GM12878 (cell line): Measurements from ENCODE around the gene METRN. TPM values are rescaled to one million over a fixed set of nuclear protein-coding genes. Genes with fewer than 3 reads are reported as not detected.

Source experiments
- ASH2L ChIP-seq: fragments of 300-600, 200-600 bp; sonication (generic); IDR thresholded peaks from 2 replicates; pipeline ENCODE4 v1.6.1; 2017; ENCODE audit warnings: low read depth, mild to moderate bottlenecking, borderline replicate concordance
- BRCA1 ChIP-seq: IDR thresholded peaks from 2 replicates; pipeline ENCODE4 v1.6.1; 2011; ENCODE audit warnings: low read depth, low read length, improper control_type of control experiment
- ESRRA ChIP-seq: IDR thresholded peaks from 2 replicates; pipeline ENCODE4 v1.6.1; 2012; ENCODE audit warnings: mild to moderate bottlenecking, low read length, improper control_type of control experiment
- FOS ChIP-seq: IDR thresholded peaks from 3 replicates; pipeline ENCODE4 v1.6.1; 2011; ENCODE audit warnings: borderline replicate concordance; ENCODE audit not compliant: insufficient read length; ENCODE audit errors: extremely low read depth
- HCFC1 ChIP-seq: fragments of 150-350 bp; IDR thresholded peaks from 2 replicates; pipeline ENCODE4 v1.6.1; 2014; ENCODE audit warnings: low read length
- IRF4 ChIP-seq: IDR thresholded peaks from 2 replicates; pipeline ENCODE4 v1.6.1; 2011; ENCODE audit warnings: low read depth, low read length
- JUND ChIP-seq: IDR thresholded peaks from 2 replicates; pipeline ENCODE4 v1.6.1; 2012; ENCODE audit warnings: low read depth, mild to moderate bottlenecking, low read length, improper control_type of control experiment, moderate library complexity
- MXI1 ChIP-seq: fragments of 150-350 bp; IDR thresholded peaks from 2 replicates; pipeline ENCODE4 v1.6.1; 2011; ENCODE audit warnings: low read depth, mild to moderate bottlenecking, inconsistent platforms, low read length, improper control_type of control experiment
- POLR2AphosphoS2 ChIP-seq: IDR thresholded peaks from 2 replicates; pipeline ENCODE4 v1.6.1; 2011; ENCODE audit warnings: low read depth, mild to moderate bottlenecking, low read length, improper control_type of control experiment, moderate library complexity
- RAD51 ChIP-seq: fragments of 450-650 bp; IDR thresholded peaks from 2 replicates; pipeline ENCODE4 v1.6.1; 2016; ENCODE audit warnings: moderate library complexity, mild to moderate bottlenecking, inconsistent platforms
- RB1 ChIP-seq: fragments of 450-650 bp; formaldehyde crosslinking; IDR thresholded peaks from 2 replicates; pipeline ENCODE4 v1.6.1; 2017; ENCODE audit warnings: mild to moderate bottlenecking, borderline replicate concordance
- SMARCA5 ChIP-seq: fragments of 450-650 bp; IDR thresholded peaks from 2 replicates; pipeline ENCODE4 v1.6.1; 2017; ENCODE audit warnings: mild to moderate bottlenecking
- SP1 ChIP-seq: IDR thresholded peaks from one replicate; pipeline ENCODE4 v1.6.1; 2011; ENCODE audit warnings: low read depth, low read length
- SREBF1 ChIP-seq: IDR thresholded peaks from 2 replicates; pipeline ENCODE4 v1.6.1; 2012; ENCODE audit warnings: mild to moderate bottlenecking, low read length
- SREBF2 ChIP-seq: IDR thresholded peaks from 2 replicates; pipeline ENCODE4 v1.6.1; 2012; ENCODE audit warnings: mild to moderate bottlenecking, low read length
- STAT1 ChIP-seq: fragments of 450-650 bp; conservative IDR thresholded peaks from 2 replicates; pipeline ENCODE4 v1.6.1; 2014; ENCODE audit warnings: antibody characterized with exemption, mild to moderate bottlenecking
- TAF1 ChIP-seq: IDR thresholded peaks from 2 replicates; pipeline ENCODE4 v1.6.1; 2011; ENCODE audit warnings: mild to moderate bottlenecking, low read depth, low read length, borderline replicate concordance
- YBX1 ChIP-seq: fragments of 450-650 bp; IDR thresholded peaks from 2 replicates; pipeline ENCODE4 v1.6.1; 2016; ENCODE audit warnings: antibody characterized with exemption
- YY1 ChIP-seq: IDR thresholded peaks from 2 replicates; pipeline ENCODE4 v1.6.1; 2011; ENCODE audit warnings: low read depth, mild to moderate bottlenecking, low read length
- ZNF207 ChIP-seq: fragments of 450-650 bp; IDR thresholded peaks from 2 replicates; pipeline ENCODE4 v1.6.1; 2014; ENCODE audit warnings: antibody characterized with exemption, mild to moderate bottlenecking, borderline replicate concordance
- ZNF217 ChIP-seq: fragments of 450-650 bp; IDR thresholded peaks from 2 replicates; pipeline ENCODE4 v1.6.1; 2017; ENCODE audit warnings: antibody characterized with exemption, mild to moderate bottlenecking
- ZNF622 ChIP-seq: fragments of 450-650 bp; IDR thresholded peaks from 2 replicates; pipeline ENCODE4 v1.6.1; 2017; ENCODE audit warnings: mild to moderate bottlenecking, inconsistent platforms
- ZSCAN29 ChIP-seq: fragments of 450-650 bp; IDR thresholded peaks from 2 replicates; pipeline ENCODE4 v1.6.1; 2017; ENCODE audit warnings: mild to moderate bottlenecking, moderate library complexity
- polyA plus RNA-seq, 11 experiments: library from polyadenylated mRNA; depleted of rRNA in 4 of 11; unstranded in 6 of 11; stranded (reverse) in 5 of 11; fragments of >200 nt; fragmentation: Nextera tagmentation in 4 of 11; fragmentation: Illumina TruSeq in 1 of 11; extraction: Ambion mirVana in 4 of 11; extraction: Trizol in 1 of 11; gene quantifications; 1 replicate in 1 of 11; 2 replicates in 10 of 11; pipeline versions ENCODE4 v1.2.1 to v1.2.3, GENCODE V29; 2011 to 2016; ENCODE audit warnings: inconsistent platforms in 2 of 11, missing spikeins in 2 of 11, low read depth in 1 of 11
- total RNA-seq, 4 experiments: library from RNA; depleted of rRNA in 3 of 4; stranded (reverse); fragments of >200 nt in 3 of 4; fragmentation: Illumina TruSeq in 1 of 4; extraction: Trizol in 1 of 4; gene quantifications; 2 replicates each; pipeline versions ENCODE4 v1.2.1 to v1.2.3, GENCODE V29; 2013 to 2021
- TF ChIP-seq, protein P1 (sequence below): IDR thresholded peaks from 2 replicates; pipeline ENCODE4 v1.6.1; 2012; ENCODE audit warnings: mild to moderate bottlenecking, low read depth, low read length
- TF ChIP-seq, protein P2 (sequence below): fragments of 450-650 bp; IDR thresholded peaks from 2 replicates; pipeline ENCODE4 v1.6.1; 2018; ENCODE audit warnings: borderline replicate concordance, mild to moderate bottlenecking; ENCODE audit not compliant: partially characterized antibody
- TF ChIP-seq, protein P3 (sequence below): fragments of 450-650 bp; IDR thresholded peaks from 2 replicates; pipeline ENCODE4 v1.6.1; 2016; ENCODE audit warnings: mild to moderate bottlenecking

The METRN gene
- total and polyA plus RNA-seq, 10 of the 15 experiments (the other 5 are each of a cell fraction or from before 2014, with no cell fraction given): 0.11 to 12.8 (median 1.1) TPM; not detected in 1

- peak; percentile 57 for TF ChIP-seq ZNF217
- TF ChIP-seq ESRRA: 0 out of 2 replicates have a peak, but pooled peaks have one; percentile 72
- peak; percentile 87; the same call in 1 of the 2 replicates for TF ChIP-seq TAF1
- TF ChIP-seq SREBF1: 0 out of 2 replicates have a peak, but pooled peaks have one; percentile 4
- TF ChIP-seq FOS: no peak
- peak; percentile 72; the same call in 1 of the 2 replicates for TF ChIP-seq STAT1
- TF ChIP-seq YBX1: no peak
- peak; percentile 91; the same call in 1 of the 2 replicates for TF ChIP-seq SMARCA5
- TF ChIP-seq JUND: peak; percentile 66; the same call in 1 of the 2 replicates
- no peak for TF ChIP-seq BRCA1
- 0 out of 2 replicates have a peak, but pooled peaks have one; percentile 29 for TF ChIP-seq ZSCAN29
- 0 out of 2 replicates have a peak, but pooled peaks have one; percentile 81 for TF ChIP-seq RB1
- TF ChIP-seq, protein P1, sequence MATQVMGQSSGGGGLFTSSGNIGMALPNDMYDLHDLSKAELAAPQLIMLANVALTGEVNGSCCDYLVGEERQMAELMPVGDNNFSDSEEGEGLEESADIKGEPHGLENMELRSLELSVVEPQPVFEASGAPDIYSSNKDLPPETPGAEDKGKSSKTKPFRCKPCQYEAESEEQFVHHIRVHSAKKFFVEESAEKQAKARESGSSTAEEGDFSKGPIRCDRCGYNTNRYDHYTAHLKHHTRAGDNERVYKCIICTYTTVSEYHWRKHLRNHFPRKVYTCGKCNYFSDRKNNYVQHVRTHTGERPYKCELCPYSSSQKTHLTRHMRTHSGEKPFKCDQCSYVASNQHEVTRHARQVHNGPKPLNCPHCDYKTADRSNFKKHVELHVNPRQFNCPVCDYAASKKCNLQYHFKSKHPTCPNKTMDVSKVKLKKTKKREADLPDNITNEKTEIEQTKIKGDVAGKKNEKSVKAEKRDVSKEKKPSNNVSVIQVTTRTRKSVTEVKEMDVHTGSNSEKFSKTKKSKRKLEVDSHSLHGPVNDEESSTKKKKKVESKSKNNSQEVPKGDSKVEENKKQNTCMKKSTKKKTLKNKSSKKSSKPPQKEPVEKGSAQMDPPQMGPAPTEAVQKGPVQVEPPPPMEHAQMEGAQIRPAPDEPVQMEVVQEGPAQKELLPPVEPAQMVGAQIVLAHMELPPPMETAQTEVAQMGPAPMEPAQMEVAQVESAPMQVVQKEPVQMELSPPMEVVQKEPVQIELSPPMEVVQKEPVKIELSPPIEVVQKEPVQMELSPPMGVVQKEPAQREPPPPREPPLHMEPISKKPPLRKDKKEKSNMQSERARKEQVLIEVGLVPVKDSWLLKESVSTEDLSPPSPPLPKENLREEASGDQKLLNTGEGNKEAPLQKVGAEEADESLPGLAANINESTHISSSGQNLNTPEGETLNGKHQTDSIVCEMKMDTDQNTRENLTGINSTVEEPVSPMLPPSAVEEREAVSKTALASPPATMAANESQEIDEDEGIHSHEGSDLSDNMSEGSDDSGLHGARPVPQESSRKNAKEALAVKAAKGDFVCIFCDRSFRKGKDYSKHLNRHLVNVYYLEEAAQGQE: no peak
- TF ChIP-seq YY1: peak; percentile 98
- TF ChIP-seq SREBF2: no peak
- TF ChIP-seq ZNF622: no peak
- TF ChIP-seq RAD51: no peak
- peak; percentile 90 for TF ChIP-seq MXI1
- no peak for TF ChIP-seq IRF4
- TF ChIP-seq ASH2L: no peak
- TF ChIP-seq, protein P2, sequence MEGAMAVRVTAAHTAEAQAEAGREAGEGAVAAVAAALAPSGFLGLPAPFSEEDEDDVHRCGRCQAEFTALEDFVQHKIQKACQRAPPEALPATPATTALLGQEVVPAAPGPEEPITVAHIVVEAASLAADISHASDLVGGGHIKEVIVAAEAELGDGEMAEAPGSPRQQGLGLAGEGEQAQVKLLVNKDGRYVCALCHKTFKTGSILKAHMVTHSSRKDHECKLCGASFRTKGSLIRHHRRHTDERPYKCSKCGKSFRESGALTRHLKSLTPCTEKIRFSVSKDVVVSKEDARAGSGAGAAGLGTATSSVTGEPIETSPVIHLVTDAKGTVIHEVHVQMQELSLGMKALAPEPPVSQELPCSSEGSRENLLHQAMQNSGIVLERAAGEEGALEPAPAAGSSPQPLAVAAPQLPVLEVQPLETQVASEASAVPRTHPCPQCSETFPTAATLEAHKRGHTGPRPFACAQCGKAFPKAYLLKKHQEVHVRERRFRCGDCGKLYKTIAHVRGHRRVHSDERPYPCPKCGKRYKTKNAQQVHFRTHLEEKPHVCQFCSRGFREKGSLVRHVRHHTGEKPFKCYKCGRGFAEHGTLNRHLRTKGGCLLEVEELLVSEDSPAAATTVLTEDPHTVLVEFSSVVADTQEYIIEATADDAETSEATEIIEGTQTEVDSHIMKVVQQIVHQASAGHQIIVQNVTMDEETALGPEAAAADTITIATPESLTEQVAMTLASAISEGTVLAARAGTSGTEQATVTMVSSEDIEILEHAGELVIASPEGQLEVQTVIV: peak; percentile 100
- TF ChIP-seq, protein P3, sequence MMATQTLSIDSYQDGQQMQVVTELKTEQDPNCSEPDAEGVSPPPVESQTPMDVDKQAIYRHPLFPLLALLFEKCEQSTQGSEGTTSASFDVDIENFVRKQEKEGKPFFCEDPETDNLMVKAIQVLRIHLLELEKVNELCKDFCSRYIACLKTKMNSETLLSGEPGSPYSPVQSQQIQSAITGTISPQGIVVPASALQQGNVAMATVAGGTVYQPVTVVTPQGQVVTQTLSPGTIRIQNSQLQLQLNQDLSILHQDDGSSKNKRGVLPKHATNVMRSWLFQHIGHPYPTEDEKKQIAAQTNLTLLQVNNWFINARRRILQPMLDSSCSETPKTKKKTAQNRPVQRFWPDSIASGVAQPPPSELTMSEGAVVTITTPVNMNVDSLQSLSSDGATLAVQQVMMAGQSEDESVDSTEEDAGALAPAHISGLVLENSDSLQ: peak; percentile 66
- peak; percentile 97 for TF ChIP-seq HCFC1
- TF ChIP-seq POLR2AphosphoS2: no peak
- peak; percentile 61 for TF ChIP-seq SP1
- TF ChIP-seq ZNF207: peak; percentile 90
Observed at GRCh38 chr16:740764-741505, 26.0 kb downstream of the METRN start, which contains the start of gene CIAO3 (continued).
